Fibroblast of skin of right biceps (primary cell): ENCODE measurements around the gene OR10H2.
"Not testable (repeated sequence)": the region's sequence is repeated elsewhere in the genome, so short reads cannot be mapped to it uniquely, and the experiment has no call there.

Experiments
- DNase-seq: peaks from one replicate; pipeline ENCODE4 v3.0.0-alpha.2; 2013

Gene OR10H2

GRCh38 chr19:15774159-15774558, 46.3 kb downstream of the OR10H2 start:
- not testable (repeated sequence) for DNase-seq

- no peak for DNase-seq
Observed at GRCh38 chr19:15775249-15775648, 47.4 kb downstream of the OR10H2 start.

GRCh38 chr19:15776264-15776663, 48.4 kb downstream of the OR10H2 start:
- DNase-seq: no peak

GRCh38 chr19:15776991-15777970, 49.5 kb downstream of the OR10H2 start:
- DNase-seq: no peak
